ENCODE data around the gene SERPINA12. TPM values are rescaled to one million over a fixed set of nuclear protein-coding genes. Genes with fewer than 3 reads are reported as not detected.

Gene SERPINA12
- total RNA-seq, 1 donor from 2014 or later = not detected

DNA sequence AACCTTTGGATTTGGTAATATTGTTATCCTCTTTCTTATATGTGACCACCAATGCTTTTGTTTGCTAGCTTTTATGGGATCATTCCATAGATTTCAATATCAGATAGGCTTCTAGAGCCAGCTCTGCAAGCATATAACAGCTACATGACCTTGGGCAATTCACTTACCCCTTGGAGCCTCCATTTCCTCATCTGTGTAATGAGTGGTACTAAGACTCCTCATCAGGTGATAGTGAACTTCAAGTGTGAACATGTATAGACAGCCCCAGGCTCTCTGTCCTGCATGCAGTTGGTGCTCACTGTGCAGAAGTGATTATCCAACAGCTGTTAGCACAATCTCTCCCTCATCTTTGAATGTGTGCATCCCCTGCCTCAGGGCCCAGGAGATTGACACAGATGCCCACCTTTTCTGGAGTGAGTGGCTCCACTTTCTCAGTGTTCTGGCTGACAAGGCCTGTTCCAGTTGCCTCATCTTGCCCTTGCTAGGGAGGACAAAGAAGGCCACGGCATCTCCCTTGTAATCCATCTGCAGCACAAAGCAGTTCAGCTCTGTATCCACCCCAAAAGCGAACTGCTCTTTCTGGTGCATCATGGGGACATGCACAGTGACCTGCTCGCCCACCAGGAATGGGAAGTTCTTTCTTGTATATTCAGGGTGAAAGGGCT lies 42.4 kb downstream of the SERPINA12 start:
- no peak for DNase-seq (ENCODE audit: low read depth, low spot score)

DNA sequence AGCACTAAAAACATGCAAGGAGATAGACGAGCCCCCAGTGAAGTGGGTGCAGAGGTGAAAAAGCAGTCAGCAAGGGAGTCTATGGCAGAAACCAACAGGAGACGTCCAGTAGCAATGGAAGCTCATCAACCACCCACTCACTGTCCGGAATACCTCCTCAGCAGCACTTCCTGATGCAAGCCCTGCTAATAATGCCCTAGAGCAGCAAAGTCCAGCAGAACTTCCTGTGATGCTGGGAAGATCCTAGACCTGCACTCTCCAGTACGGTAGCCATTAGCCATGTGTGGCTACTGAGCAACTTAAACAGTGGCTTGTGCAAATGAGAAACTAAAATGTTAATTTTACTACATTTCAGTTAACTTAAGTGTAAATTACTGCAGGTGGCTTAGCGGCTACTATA lies 44.2 kb downstream of the SERPINA12 start:
- DNase-seq (ENCODE audit: low read depth, low spot score) = no peak

DNA sequence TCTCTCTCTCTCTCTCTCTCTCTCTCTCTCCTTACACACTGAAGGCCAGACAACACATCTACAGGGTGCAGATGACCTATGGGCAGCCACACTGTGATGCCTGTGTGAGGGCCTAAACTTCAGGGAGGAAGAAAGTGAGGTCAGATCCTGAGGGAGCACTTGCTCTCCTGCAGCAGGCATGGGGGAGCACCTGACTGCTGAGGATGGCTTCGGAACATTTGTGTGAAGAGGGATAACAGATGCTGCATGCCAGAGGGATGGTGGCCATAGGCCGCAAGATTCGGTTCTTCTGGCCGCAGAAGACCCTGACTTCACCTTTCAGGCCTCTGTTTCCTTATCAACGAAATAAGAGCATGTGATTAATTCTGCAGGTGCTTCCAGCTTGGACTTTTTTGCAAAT lies 45.0 kb downstream of the SERPINA12 start:
- no peak for DNase-seq (ENCODE audit: low read depth, low spot score)

DNA sequence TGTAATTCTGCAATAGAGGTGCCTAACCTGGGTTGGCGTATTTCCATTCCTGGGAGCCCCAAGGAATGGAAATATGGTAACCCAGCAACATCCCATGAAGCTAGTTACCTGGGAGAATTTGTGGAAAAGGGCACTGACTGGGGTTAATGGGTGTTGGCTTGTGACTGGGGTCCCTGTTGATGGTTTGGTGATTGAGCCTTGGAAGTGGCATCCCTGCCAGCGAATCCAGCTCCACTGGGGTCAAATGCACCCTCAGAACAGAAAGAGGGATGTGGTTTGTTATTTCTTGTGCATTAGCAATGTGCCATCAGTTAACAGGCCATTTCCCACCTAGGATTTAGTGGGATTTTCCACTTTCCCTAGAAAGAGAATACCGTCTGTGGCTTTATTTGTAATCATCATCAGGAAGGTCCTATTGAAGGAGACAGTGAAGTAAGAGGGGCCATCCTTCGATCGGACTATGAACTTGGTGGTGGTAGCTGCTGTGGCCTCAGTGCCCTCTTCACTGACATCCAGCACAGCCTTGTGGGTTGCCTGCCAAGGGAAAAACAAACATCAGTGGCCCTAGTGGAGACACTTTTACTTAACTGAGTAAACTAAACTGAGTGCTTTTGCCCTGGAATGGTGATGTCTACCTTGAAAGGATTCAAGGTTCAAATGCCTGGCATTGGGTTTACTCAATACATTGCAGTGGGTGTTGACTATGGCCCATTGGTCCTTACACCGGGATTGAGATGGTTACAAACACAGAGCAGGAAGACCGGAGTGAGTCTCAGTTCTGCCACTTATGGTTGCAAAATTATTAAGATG lies 46.3 kb downstream of the SERPINA12 start:
- no peak for DNase-seq (ENCODE audit: low read depth, low spot score)

DNA sequence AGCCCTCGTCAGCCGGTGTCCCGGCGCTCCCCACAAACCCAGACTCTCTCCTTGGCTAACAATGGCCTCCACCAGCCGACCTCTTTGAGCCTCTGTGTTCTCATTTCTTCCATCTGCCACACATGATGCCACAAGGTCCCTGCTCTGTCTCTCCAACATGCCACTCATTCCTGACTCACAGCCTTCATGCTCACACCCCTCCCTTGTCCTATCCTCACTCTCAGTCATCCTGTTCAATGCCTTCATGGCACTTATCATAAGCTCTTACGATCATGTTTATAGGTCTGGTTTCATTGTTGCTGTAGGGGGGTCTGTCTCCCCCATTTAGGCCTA lies 47.1 kb downstream of the SERPINA12 start:
- no peak for DNase-seq (ENCODE audit: low read depth, low spot score)

DNA sequence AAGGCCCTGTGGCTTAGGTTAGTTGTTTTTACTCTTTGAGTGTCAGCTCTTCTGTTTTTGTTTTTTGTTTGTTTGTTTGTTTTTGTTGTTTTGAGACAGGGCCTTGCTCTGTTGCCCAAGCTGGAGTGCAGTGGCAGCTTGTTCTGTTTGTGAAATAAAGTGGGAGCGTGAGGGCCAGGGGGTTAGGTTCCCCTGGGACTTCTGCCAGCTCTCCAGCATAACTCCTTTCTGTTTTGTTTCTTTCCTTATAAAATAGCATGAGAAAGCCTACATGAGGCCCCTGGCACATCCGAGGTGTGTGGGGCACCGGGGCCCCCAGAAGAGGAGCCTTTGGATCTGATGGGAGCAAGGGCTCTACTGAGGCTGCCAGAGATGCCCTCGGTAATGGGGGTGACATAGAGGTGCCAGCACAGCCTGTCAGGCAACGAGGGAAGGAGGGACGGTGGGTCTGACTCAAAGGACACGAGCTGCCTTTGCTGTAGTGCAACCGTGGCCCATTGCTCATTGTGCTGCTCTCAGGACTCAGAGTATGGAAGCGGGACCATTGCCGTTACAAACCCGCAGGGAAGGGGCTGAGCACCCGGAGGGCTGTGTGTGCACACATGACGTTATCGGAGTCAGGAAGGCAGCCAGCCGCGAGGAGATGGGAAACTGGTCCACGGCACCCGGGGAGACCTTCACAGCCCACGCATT lies 47.6 kb downstream of the SERPINA12 start:
- no peak for DNase-seq (ENCODE audit: low read depth, low spot score)

GRCh38 chr14:94460631-94461416 lies 48.4 kb downstream of the SERPINA12 start:
- no peak for DNase-seq (ENCODE audit: low read depth, low spot score)

DNA sequence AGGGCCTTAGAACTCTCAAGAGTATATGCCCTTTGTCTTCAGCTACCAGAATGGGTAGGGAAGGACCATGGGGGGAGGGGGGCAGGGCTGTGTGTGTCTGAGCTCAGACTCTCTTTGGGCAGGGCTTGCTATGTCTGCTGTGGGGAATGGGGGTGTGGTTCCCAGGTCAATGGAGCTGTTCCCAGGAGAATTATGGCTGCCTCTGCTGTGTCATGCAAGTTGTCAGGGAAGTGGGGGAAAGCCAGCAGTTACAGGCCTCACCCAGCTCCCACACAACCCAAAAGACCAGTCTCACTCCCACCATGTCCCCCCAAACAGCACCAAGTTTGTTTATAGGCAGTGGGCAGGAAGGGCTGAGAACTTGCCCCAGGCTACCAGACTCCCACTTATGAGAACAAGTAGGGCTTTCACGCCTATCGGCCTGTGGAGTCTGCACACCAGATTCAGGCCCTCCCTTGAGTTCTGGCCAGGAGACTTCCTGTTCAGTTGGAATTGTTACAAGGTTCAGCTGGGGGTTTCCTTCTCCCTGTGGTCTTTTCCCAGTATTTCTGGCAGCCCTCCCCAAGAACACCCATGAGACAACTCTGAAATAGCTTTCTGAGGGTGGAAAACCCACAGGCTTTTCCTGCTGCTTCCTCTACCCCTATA lies 50.6 kb downstream of the SERPINA12 start:
- DNase-seq (ENCODE audit: low read depth, low spot score) = no peak

DNA sequence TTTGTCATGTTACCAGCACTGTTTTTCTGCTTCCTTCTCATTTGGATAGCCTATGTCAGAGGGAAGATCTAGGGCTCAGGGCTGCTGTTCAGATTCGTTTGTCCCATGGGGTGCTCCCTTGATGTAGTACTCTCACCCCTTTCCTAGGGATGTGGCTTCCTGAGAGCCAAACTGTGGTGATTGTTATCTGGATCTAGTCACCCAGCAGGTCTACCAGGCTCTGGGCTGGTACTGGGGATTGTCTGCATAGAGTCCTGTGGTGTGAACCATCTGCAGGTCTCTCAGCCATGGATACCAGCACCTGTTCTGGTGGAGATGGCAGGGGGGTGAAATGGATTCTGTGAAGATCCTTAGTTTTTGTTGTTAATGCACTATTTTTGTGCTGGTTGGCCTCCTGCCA lies 51.2 kb downstream of the SERPINA12 start:
- no peak for DNase-seq (ENCODE audit: low read depth, low spot score)

GRCh38 chr14:94455928-94456327 lies 53.3 kb downstream of the SERPINA12 start:
- DNase-seq (ENCODE audit: low read depth, low spot score) = no peak

- no peak for DNase-seq (ENCODE audit: low read depth, low spot score)
Observed at GRCh38 chr14:94451826-94452225, 57.4 kb downstream of the SERPINA12 start.

DNA sequence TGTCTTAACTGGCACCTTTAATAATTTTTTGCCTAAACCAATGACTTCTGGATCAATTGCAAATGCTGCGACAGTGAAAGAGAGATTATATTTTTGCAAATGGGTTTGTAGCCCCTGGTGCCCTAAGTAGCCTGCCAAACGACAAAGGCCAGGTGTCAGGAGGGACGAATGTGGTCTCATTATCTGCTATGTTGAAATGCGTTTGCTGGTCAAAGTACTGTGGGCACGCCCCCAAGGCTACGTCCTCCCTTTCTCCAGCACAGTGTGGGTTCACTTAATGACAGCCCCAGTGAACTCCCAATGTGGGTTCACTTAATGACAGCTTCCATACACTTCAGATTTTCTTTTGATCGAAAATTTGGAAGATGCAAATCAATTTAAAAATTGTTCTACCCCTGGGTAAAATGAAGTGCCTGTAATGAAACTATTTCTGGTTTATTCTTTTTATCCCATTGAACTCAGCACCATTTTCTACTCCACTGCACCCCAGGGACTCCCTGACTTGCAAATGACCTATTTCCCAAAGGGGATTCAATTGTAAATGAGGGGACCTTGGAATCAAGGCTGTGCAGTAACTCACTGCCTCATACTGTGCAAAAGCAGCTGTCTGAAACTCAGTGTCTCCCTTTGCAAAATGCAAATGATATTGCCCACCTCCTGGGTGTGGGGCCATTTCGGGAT lies 58.0 kb downstream of the SERPINA12 start:
- no peak for DNase-seq (ENCODE audit: low read depth, low spot score)

- DNase-seq (ENCODE audit: low read depth, low spot score) = no peak
Observed at GRCh38 chr14:94450722-94451090, 58.6 kb downstream of the SERPINA12 start.

DNA sequence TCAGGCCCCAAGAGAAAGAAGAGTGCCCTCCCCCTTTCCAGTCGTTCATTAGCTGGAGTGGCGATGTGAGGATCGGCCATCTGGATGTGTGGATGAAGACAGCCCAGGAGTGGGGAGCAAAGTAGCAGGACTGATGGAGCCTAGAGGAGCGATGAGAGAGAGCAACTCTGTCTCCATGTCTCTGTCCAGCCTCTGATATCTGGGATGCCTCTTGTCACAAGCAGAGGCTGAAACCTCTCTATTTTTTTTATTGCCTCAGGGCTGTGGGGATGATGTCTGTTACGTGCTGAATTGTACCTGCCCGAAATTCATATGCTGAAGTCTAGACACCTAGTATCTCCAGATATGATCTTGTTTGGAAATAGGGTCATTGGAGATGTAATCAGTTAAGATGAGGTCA lies 59.3 kb downstream of the SERPINA12 start:
- DNase-seq (ENCODE audit: low read depth, low spot score) = no peak

GRCh38 chr14:94448071-94448808 lies 61.0 kb downstream of the SERPINA12 start:
- no peak for DNase-seq (ENCODE audit: low read depth, low spot score)

DNA sequence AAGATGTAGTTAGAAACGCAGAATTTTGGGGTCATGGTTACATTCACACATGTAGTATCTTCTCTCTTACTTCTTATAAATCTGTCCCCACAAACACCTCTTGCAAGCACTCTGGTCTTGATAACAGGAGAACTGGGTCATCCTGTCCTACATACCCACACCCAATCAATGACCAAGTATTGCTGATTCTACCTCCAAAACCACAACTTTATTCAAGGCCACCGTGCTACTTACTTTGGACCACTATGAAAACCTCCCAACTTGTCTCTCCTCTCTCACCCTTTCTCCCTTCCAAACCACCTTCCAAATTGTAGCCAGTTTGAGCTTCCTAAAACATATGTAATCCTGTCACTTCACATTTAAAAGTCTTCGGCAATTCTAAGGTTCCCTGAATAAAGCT lies 62.1 kb downstream of the SERPINA12 start:
- no peak for DNase-seq (ENCODE audit: low read depth, low spot score)

- no peak for DNase-seq (ENCODE audit: low read depth, low spot score)
Observed at GRCh38 chr14:94446126-94446525, 63.1 kb downstream of the SERPINA12 start.

GRCh38 chr14:94445003-94445402 lies 64.3 kb downstream of the SERPINA12 start:
- no peak for DNase-seq (ENCODE audit: low read depth, low spot score)

DNA sequence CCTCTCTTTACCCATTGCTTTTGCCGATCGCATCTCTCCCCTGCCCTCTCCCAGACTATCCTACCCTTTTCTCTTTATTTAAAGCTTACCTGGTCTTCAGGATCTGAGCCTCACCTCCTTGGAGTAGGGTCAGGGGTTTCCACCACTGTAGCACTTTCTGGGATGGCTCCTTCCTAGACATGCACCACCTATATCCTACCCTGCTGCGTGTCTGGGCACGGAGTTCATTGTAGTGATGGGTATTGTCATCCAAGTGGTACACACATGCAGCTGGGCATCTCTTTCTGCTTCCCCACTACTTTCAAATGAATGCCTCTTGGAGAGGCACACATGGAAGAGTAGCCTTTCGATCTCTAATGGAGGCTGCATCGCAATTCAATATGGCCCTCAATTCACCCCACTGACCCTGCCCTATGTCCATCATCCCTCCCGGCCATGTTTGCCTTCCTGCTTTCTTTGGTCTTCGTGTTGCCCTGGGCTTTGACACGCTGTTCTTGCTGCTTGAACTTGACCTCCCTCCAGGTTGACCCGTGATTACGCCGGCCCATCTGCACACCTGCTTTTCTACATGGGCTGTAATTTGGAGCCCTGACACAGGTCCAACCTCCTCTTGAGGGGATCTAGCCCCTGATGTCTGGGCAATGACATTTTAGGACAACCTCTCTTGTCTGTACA lies 67.6 kb downstream of the SERPINA12 start:
- no peak for DNase-seq (ENCODE audit: low read depth, low spot score)
